D721Med (cell line): Measurements from ENCODE around the gene HIRIP3.

Experiments used
- DNase-seq: peaks from one replicate; pipeline ENCODE4 v3.0.0; 2011; ENCODE audit warnings: low spot score; ENCODE audit not compliant: insufficient read length
- FAIRE-seq: peaks from 2 replicates; lab custom pipeline; 2011; peaks lifted over from hg19 to GRCh38; lab: Jason Lieb, UNC
- TF ChIP-seq, protein P1 (sequence below): IDR thresholded peaks from 2 replicates; pipeline ENCODE4 v1.5.1; 2012; ENCODE audit warnings: mild to moderate bottlenecking, control low read depth; ENCODE audit not compliant: insufficient read depth; ENCODE audit errors: missing control alignments

Gene HIRIP3

GRCh38 chr16:30030841-30031413 is 35.5 kb upstream of the HIRIP3 start, which contains the start of gene TLCD3B:
Gene TLCD3B (minus strand): TSS chr16:30031271. CDS start chr16:30030527, 744 bp downstream.
- FAIRE-seq, result no peak
- TF ChIP-seq, protein P1, sequence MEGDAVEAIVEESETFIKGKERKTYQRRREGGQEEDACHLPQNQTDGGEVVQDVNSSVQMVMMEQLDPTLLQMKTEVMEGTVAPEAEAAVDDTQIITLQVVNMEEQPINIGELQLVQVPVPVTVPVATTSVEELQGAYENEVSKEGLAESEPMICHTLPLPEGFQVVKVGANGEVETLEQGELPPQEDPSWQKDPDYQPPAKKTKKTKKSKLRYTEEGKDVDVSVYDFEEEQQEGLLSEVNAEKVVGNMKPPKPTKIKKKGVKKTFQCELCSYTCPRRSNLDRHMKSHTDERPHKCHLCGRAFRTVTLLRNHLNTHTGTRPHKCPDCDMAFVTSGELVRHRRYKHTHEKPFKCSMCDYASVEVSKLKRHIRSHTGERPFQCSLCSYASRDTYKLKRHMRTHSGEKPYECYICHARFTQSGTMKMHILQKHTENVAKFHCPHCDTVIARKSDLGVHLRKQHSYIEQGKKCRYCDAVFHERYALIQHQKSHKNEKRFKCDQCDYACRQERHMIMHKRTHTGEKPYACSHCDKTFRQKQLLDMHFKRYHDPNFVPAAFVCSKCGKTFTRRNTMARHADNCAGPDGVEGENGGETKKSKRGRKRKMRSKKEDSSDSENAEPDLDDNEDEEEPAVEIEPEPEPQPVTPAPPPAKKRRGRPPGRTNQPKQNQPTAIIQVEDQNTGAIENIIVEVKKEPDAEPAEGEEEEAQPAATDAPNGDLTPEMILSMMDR, result no peak
- DNase-seq, result peak; percentile 46

DNA sequence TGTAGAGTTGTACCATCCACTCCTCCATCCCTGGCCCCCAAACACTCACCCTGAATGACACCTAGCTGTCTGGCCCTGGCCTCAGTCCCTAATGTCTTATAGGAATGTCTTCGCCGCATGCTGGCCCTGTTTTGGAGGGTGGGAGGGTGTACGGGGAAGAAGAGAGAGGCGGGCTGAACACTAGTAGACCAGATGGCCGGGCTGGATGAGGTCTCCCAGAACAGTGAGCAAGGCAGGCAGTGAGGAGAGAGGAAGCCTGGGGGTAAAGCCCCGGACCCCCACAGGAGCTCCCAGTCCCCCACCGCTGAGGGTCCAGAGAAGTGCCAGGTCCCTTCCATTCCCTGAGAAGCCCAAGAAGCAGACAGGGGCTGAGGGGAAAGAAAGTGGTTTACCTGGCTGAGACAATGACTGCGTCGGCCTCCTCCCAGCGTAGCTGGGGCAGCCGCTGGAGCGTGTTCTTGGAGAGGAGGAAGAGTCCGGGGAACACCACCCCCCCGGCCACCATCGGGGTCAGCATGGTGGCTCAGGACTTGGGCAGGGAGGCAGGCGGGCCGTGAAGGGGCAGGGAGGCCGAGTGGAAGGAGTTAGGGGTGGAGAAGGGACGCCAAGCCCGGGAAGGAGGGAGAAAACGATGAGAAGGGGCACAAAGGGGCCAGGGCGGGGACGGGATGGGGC is 34.7 kb upstream of the HIRIP3 start:
- TF ChIP-seq, protein P1, result no peak
- no peak for FAIRE-seq
- DNase-seq, result no peak

DNA sequence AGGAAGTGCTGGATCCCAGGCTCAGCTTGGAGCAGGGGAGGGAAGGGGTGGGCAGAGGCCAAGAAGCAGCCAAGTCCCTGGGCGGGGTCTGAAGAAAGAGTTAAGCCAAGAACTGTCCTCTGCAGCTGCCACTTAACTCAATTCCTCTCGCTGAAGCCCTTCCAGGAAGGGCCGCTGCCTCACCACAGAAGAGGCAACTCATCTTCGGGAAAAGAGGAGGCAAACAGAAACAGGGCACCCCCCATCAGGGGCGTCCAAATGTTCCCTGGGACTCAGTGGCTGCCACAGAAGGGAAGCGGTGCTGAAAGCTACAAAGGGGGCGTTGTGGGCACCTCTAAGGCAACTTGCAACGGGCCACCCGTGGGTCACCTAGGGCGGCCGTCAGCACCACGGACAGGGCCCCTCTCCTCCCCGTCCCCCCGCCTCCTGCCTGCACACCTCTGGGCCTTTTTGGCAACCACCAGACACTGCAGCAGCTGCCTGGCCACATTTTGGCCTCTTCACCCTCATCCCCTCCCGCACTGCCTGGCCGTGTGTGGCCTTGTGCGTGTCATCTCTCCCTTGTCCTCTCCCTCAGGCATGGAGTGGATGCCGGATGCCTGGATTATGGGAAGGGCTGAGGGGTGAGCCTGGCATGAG is 33.1 kb upstream of the HIRIP3 start:
- TF ChIP-seq, protein P1, result no peak
- FAIRE-seq (no peak), DNase-seq (no peak)

GRCh38 chr16:30027588-30028437 is 32.4 kb upstream of the HIRIP3 start:
- FAIRE-seq (peak; percentile 89), DNase-seq (peak; percentile 52)
- TF ChIP-seq, protein P1, result no peak

GRCh38 chr16:30026449-30026848 is 31.0 kb upstream of the HIRIP3 start:
- DNase-seq (no peak), FAIRE-seq (no peak)
- TF ChIP-seq, protein P1, result no peak

DNA sequence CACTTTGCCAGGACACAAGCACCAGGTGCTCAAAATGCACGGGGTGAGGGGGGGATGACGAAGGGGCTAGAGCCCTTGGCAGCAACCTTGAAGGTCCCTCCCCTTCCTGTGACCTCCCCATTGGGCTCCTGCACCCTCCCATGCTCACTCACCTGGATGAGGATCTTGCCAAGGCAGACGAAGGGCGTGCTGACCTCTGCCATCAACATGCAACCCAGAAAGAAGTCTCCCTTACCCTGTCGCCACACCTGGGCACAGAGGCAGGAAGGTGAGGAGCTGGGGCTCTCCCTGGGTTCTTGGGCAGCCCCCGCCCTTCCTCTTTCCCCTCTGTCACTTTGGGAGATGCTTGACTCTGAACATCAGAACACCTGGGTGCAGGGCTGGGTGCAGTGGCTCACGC is 30.2 kb upstream of the HIRIP3 start:
- TF ChIP-seq, protein P1, result no peak
- DNase-seq, result no peak
- no peak for FAIRE-seq
